Measurements from ENCODE around the gene SCGB1A1.

The SCGB1A1 gene

GRCh38 chr11:62413060-62413696 lies 5.7 kb upstream of the SCGB1A1 start:
- no peak overlapping the region for H3K4me2 ChIP-seq (ENCODE audit: low read depth, low read length, poor library complexity, severe bottlenecking)
- no peaks in the 10 kb centered on the region for H3K79me2 ChIP-seq (ENCODE audit: insufficient read depth, low read length)
- H2AFZ ChIP-seq (ENCODE audit: low read depth, low read length, severe bottlenecking), result no peak overlapping the region
- H3F3A ChIP-seq (ENCODE audit: insufficient read depth), result no peaks in the 10 kb centered on the region
- H3K36me3 ChIP-seq (ENCODE audit: low read length), result no peaks in the 10 kb centered on the region
- H3K9ac ChIP-seq (ENCODE audit: low read length), result no peak overlapping the region
- no peaks in the 10 kb centered on the region for H3K27me3 ChIP-seq (ENCODE audit: low read length)
- H4K20me1 ChIP-seq (ENCODE audit: low read depth, low read length), result no peaks in the 10 kb centered on the region
- no peaks in the 10 kb centered on the region for H3K9me3 ChIP-seq (ENCODE audit: insufficient read depth, low read length)
- H3K27ac ChIP-seq (ENCODE audit: low read depth, low read length), result no peak overlapping the region
- TF ChIP-seq EZH2phosphoT487 (conservative IDR thresholded peaks at IDR 0.05; ENCODE audit: low read length) (no peak), CTCF (IDR thresholded peaks at IDR 0.05; ENCODE audit: insufficient read depth, low read length, poor library complexity, severe bottlenecking) (no peak)
- no peak overlapping the region for H3K4me3 ChIP-seq (ENCODE audit: insufficient read depth, low read length, poor library complexity, severe bottlenecking)
- no peaks in the 10 kb centered on the region for H3K9me2 ChIP-seq (replicated peaks; ENCODE audit: insufficient read depth, low read length)

GRCh38 chr11:62416596-62416995 lies 2.2 kb upstream of the SCGB1A1 start:
- Histone ChIP-seq H3K4me2 (ENCODE audit: low read depth, low read length, poor library complexity, severe bottlenecking) (no peak overlapping the region), H2AFZ (ENCODE audit: low read depth, low read length, severe bottlenecking) (no peak overlapping the region)

GRCh38 chr11:62418136-62418535 lies 697 bp upstream of the SCGB1A1 start:
- H3K4me3 ChIP-seq (ENCODE audit: insufficient read depth, low read length, poor library complexity, severe bottlenecking), result no peak overlapping the region
- no peaks in the 10 kb centered on the region for H3K9me3 ChIP-seq (ENCODE audit: insufficient read depth, low read length)
- no peak for TF ChIP-seq EZH2phosphoT487 (conservative IDR thresholded peaks at IDR 0.05; ENCODE audit: low read length)
- H3K27ac ChIP-seq (ENCODE audit: low read depth, low read length), result no peak overlapping the region
- H3K79me2 ChIP-seq (ENCODE audit: insufficient read depth, low read length), result no peaks in the 10 kb centered on the region
- no peaks in the 10 kb centered on the region for H4K20me1 ChIP-seq (ENCODE audit: low read depth, low read length)
- H2AFZ ChIP-seq (ENCODE audit: low read depth, low read length, severe bottlenecking), result no peak overlapping the region
- H3K36me3 ChIP-seq (ENCODE audit: low read length), result no peaks in the 10 kb centered on the region
- H3K27me3 ChIP-seq (ENCODE audit: low read length), result no peaks in the 10 kb centered on the region
- no peak overlapping the region for H3K9ac ChIP-seq (ENCODE audit: low read length)
- H3F3A ChIP-seq (ENCODE audit: insufficient read depth), result no peaks in the 10 kb centered on the region
- H3K9me2 ChIP-seq (replicated peaks; ENCODE audit: insufficient read depth, low read length), result no peaks in the 10 kb centered on the region
- H3K4me2 ChIP-seq (ENCODE audit: low read depth, low read length, poor library complexity, severe bottlenecking), result no peak overlapping the region

More at GRCh38 chr11:62416596-62416995, 2.2 kb upstream of the SCGB1A1 start:
- no peak overlapping the region for H3K4me3 ChIP-seq (ENCODE audit: insufficient read depth, low read length, poor library complexity, severe bottlenecking)
- H3K9ac ChIP-seq (ENCODE audit: low read length), result no peak overlapping the region
- TF ChIP-seq CTCF (IDR thresholded peaks at IDR 0.05; ENCODE audit: insufficient read depth, low read length, poor library complexity, severe bottlenecking), result no peak
- no peak for TF ChIP-seq EZH2phosphoT487 (conservative IDR thresholded peaks at IDR 0.05; ENCODE audit: low read length)
- no peaks in the 10 kb centered on the region for H3F3A ChIP-seq (ENCODE audit: insufficient read depth)
- H3K27ac ChIP-seq (ENCODE audit: low read depth, low read length), result no peak overlapping the region
- H3K27me3 ChIP-seq (ENCODE audit: low read length), result no peaks in the 10 kb centered on the region
- H3K79me2 ChIP-seq (ENCODE audit: insufficient read depth, low read length), result no peaks in the 10 kb centered on the region
- H4K20me1 ChIP-seq (ENCODE audit: low read depth, low read length), result no peaks in the 10 kb centered on the region
- no peaks in the 10 kb centered on the region for H3K9me3 ChIP-seq (ENCODE audit: insufficient read depth, low read length)
- no peaks in the 10 kb centered on the region for H3K36me3 ChIP-seq (ENCODE audit: low read length)
- H3K9me2 ChIP-seq (replicated peaks; ENCODE audit: insufficient read depth, low read length), result no peaks in the 10 kb centered on the region

GRCh38 chr11:62419314-62419929 lies 589 bp downstream of the SCGB1A1 start:
- Histone ChIP-seq H3K4me2 (ENCODE audit: low read depth, low read length, poor library complexity, severe bottlenecking) (no peak overlapping the region), H3K27ac (ENCODE audit: low read depth, low read length) (no peak overlapping the region), H4K20me1 (ENCODE audit: low read depth, low read length) (no peaks in the 10 kb centered on the region), H2AFZ (ENCODE audit: low read depth, low read length, severe bottlenecking) (no peak overlapping the region), H3K4me3 (ENCODE audit: insufficient read depth, low read length, poor library complexity, severe bottlenecking) (no peak overlapping the region), H3K27me3 (ENCODE audit: low read length) (no peaks in the 10 kb centered on the region), H3K9me3 (ENCODE audit: insufficient read depth, low read length) (no peaks in the 10 kb centered on the region), H3K9me2 (replicated peaks; ENCODE audit: insufficient read depth, low read length) (no peaks in the 10 kb centered on the region), H3K9ac (ENCODE audit: low read length) (no peak overlapping the region), H3K79me2 (ENCODE audit: insufficient read depth, low read length) (no peaks in the 10 kb centered on the region), H3F3A (ENCODE audit: insufficient read depth) (no peaks in the 10 kb centered on the region), H3K36me3 (ENCODE audit: low read length) (no peaks in the 10 kb centered on the region)
- TF ChIP-seq CTCF (IDR thresholded peaks at IDR 0.05; ENCODE audit: insufficient read depth, low read length, poor library complexity, severe bottlenecking), result no peak
- no peak for TF ChIP-seq EZH2phosphoT487 (conservative IDR thresholded peaks at IDR 0.05; ENCODE audit: low read length)
